WTC11 (cell line): ENCODE data around the gene NUTM2B.
"Not testable (repeated sequence)": the region's sequence is repeated elsewhere in the genome, so short reads cannot be mapped to it uniquely, and the experiment has no call there.

ENCODE experiments used
- ESRRA ChIP-seq: sonication (generic); formaldehyde crosslinking; IDR thresholded peaks from 2 replicates; pipeline ENCODE4 v1.8.1; 2022; ENCODE audit warnings: mild to moderate bottlenecking, missing genetic modification reagents, borderline replicate concordance
- TEAD4 ChIP-seq: sonication (generic); formaldehyde crosslinking; IDR thresholded peaks from 2 replicates; pipeline ENCODE4 v1.8.0; 2022; ENCODE audit warnings: mild to moderate bottlenecking, missing genetic modification reagents
- TF ChIP-seq, protein P1 (sequence below): fragments of 250-450 bp; sonication (Bioruptor Pico); IDR thresholded peaks from 2 replicates; pipeline ENCODE4 v1.8.0; 2021; ENCODE audit warnings: mild to moderate bottlenecking
- TF ChIP-seq, protein P2 (sequence below): fragments of 200-600 bp; IDR thresholded peaks from 2 replicates; pipeline ENCODE4 v1.8.0; 2022; ENCODE audit warnings: antibody characterized with exemption

- TF ChIP-seq, protein P1, sequence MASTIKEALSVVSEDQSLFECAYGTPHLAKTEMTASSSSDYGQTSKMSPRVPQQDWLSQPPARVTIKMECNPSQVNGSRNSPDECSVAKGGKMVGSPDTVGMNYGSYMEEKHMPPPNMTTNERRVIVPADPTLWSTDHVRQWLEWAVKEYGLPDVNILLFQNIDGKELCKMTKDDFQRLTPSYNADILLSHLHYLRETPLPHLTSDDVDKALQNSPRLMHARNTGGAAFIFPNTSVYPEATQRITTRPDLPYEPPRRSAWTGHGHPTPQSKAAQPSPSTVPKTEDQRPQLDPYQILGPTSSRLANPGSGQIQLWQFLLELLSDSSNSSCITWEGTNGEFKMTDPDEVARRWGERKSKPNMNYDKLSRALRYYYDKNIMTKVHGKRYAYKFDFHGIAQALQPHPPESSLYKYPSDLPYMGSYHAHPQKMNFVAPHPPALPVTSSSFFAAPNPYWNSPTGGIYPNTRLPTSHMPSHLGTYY (CRISPR knock-in tag) = not testable (repeated sequence)
- TF ChIP-seq, protein P2, sequence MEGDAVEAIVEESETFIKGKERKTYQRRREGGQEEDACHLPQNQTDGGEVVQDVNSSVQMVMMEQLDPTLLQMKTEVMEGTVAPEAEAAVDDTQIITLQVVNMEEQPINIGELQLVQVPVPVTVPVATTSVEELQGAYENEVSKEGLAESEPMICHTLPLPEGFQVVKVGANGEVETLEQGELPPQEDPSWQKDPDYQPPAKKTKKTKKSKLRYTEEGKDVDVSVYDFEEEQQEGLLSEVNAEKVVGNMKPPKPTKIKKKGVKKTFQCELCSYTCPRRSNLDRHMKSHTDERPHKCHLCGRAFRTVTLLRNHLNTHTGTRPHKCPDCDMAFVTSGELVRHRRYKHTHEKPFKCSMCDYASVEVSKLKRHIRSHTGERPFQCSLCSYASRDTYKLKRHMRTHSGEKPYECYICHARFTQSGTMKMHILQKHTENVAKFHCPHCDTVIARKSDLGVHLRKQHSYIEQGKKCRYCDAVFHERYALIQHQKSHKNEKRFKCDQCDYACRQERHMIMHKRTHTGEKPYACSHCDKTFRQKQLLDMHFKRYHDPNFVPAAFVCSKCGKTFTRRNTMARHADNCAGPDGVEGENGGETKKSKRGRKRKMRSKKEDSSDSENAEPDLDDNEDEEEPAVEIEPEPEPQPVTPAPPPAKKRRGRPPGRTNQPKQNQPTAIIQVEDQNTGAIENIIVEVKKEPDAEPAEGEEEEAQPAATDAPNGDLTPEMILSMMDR = not testable (repeated sequence)
- TF ChIP-seq TEAD4 (CRISPR knock-in tag); ESRRA: not testable (repeated sequence)
Observed at GRCh38 chr10:79700381-79700944, 2.6 kb upstream of the NUTM2B start.
